ENCODE measurements around the gene SKOR2.

DNA sequence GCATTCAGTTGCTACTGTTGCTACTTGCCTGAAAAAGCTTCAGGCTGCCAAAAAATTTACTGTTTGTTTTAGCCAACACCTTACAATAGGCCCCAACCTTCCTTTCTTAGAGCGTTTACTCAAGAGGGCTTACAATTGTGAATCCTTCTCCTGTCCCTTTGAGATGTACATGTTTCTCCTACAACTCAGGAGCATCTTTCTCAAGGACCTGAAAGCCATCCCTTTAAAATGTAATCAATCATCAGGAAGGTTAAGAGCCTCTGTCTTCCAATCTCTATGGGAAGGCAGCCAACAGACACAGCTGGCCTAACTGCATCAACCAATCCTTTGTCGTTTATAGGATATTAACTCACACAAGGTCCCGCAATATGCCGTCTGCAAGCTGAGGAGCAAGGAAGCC, 71.9 kb downstream of the SKOR2 start:
- TF ChIP-seq, protein P1, sequence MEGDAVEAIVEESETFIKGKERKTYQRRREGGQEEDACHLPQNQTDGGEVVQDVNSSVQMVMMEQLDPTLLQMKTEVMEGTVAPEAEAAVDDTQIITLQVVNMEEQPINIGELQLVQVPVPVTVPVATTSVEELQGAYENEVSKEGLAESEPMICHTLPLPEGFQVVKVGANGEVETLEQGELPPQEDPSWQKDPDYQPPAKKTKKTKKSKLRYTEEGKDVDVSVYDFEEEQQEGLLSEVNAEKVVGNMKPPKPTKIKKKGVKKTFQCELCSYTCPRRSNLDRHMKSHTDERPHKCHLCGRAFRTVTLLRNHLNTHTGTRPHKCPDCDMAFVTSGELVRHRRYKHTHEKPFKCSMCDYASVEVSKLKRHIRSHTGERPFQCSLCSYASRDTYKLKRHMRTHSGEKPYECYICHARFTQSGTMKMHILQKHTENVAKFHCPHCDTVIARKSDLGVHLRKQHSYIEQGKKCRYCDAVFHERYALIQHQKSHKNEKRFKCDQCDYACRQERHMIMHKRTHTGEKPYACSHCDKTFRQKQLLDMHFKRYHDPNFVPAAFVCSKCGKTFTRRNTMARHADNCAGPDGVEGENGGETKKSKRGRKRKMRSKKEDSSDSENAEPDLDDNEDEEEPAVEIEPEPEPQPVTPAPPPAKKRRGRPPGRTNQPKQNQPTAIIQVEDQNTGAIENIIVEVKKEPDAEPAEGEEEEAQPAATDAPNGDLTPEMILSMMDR (conservative IDR thresholded peaks at IDR 0.05) = no peak
- no peak for TF ChIP-seq EZH2 (IDR thresholded peaks at IDR 0.05; ENCODE audit: low read depth)

Data from PC-9 (cell line).